Kidney glomerular epithelial cell (primary cell): ENCODE measurements around the gene NFATC4.
A peak's percentile ranks its signal among the peaks of the same experiment; 100 is the strongest.

Experiments
- DNase-seq: peaks from one replicate; lab custom pipeline; 2025; lab: John Stamatoyannopoulos, UW

Gene NFATC4

DNA sequence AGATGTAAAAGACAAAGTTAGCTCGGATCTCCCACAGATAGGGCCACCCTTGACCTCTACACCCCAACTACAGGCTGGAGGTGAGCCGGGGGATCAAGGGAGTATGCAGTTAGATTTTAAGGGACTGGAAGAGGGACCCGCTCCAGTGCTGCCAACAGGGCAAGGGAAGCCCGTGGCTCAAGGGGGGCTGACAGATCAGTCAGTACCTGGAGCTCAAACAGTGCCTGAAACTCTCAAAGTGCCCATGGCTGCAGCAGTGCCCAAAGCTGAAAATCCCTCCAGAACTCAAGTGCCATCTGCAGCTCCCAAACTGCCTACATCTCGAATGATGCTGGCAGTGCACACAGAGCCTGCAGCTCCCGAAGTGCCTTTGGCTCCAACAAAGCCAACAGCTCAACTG, 41.2 kb downstream of the NFATC4 start:
- no peak for DNase-seq

DNA sequence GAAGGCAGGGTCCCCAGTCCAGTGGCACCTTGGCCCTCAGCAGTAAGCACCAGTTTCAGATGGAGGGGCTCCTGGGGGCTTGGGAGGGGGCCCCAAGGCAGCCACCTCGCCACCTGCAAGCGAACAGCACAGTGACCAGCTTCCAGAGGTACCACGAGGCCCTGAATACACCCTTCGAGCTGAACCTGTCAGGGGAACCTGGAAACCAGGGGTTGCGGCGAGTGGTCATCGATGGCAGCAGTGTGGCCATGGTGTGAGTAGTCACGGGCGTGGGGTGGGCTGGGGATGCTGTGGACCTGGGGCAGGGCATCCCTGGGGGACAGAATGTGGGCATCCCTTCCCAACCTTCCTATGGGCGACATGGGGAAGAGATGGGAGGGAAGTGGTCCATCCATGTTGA, 42.0 kb downstream of the NFATC4 start:
- no peak for DNase-seq

DNA sequence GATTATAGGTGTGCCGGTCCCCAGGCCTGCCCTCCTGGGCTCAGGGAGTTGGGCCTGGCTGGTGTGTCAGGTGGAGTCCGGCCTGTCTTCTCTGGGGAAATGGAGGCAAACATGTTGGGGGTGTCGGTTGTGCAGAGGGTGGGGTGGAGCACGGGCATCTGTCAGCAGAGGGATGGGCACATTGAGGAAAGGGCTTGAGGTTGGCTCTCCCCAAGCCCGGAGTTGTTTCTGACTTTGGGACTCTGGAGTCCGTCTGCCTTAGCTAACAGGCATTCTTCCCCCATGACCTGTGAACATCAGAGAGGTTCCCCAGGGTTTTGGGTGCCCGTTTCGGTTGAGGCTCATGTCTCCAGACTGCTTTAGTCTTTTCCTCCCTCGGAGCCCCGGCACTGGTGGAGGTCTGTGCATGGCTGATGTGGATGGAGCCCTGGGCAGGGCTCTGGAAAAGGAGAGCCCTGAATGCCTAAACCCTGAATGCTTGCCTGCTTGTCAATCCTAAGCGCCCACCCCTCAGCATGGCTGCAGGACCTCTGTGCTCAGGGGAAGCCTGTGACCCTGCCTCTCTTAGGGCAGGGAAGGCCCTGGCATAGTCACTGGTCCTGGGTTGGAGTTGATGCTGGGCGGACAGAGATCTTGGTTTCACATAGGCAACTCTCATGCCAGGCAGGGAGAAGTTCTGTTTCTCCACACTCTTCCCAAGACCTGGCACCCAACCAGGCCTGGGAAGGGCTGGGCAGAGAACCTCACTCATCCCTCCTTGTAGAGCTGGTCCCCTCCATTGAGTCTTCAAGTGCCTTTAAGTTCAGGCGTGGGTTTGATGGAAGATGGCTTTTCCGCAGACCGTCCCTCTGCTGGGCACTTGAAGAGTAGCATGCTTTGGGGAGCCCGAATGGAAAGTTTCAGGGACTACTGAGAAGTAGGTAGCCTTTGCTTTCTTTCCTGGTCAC, 43.7 kb downstream of the NFATC4 start:
- DNase-seq: peak; percentile 21

DNA sequence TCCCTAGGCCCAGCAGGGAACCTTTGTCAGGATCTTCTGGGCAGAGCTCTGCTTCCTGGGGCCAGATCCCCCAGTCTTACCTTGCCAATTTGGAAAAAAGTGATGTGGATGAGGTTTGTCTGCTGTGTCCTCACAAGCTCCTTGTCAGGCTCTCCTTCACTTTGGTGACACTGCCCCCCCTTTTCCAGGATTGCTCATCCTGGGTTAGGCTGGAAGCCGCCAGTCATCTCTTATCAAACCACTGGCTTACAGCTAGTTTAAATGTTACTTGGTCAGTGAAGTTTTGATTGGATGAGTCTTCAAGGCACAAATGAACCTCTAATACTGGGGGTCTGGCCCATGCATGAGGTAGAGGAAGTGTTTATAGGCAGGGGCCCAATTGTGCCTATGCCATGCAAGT, 46.1 kb downstream of the NFATC4 start:
- DNase-seq: no peak

DNA sequence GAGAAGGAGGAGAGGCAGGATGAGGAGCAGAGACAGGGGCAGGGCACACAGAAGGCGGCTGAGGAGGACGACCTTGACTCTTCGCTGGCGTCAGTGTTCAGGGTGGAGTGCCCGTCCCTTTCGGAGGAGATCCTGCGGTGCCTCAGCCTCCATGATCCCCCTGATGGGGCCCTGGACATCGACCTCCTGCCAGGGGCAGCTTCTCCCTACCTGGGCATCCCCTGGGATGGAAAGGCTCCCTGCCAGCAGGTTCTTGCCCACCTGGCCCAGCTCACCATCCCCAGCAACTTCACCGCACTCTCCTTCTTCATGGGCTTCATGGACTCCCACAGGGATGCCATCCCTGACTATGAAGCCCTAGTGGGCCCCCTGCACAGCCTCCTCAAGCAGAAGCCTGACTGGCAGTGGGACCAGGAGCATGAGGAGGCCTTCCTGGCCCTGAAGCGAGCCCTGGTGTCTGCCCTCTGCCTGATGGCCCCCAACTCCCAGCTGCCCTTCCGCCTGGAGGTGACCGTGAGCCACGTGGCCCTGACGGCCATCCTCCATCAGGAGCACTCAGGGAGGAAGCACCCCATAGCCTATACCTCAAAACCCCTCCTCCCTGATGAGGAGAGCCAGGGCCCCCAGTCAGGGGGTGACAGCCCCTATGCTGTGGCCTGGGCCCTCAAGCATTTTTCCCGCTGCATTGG, 46.9 kb downstream of the NFATC4 start:
- DNase-seq: no peak

DNA sequence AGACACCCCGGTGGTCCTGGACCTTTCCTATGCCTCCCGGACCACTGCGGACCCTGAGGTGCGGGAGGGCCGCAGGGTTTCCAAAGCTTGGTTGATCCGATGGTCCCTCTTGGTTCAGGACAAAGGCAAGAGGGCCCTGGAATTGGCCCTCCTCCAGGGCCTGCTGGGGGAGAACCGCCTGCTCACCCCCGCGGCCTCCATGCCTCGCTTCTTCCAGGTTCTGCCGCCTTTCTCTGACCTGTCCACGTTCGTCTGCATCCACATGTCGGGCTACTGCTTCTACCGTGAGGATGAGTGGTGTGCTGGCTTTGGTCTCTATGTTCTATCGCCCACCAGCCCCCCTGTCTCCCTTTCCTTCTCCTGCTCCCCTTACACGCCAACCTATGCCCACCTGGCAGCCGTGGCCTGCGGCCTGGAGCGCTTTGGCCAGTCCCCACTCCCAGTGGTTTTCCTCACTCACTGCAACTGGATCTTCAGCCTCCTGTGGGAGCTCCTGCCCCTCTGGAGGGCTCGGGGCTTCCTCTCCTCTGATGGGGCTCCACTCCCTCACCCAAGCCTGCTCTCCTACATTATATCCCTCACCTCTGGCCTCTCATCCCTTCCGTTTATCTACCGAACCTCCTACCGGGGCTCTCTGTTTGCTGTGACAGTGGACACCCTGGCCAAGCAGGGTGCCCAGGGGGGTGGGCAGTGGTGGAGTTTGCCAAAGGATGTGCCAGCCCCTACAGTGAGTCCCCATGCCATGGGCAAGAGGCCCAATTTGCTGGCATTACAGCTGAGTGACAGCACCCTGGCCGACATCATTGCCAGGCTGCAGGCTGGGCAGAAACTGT, 47.7 kb downstream of the NFATC4 start:
- DNase-seq: no peak

DNA sequence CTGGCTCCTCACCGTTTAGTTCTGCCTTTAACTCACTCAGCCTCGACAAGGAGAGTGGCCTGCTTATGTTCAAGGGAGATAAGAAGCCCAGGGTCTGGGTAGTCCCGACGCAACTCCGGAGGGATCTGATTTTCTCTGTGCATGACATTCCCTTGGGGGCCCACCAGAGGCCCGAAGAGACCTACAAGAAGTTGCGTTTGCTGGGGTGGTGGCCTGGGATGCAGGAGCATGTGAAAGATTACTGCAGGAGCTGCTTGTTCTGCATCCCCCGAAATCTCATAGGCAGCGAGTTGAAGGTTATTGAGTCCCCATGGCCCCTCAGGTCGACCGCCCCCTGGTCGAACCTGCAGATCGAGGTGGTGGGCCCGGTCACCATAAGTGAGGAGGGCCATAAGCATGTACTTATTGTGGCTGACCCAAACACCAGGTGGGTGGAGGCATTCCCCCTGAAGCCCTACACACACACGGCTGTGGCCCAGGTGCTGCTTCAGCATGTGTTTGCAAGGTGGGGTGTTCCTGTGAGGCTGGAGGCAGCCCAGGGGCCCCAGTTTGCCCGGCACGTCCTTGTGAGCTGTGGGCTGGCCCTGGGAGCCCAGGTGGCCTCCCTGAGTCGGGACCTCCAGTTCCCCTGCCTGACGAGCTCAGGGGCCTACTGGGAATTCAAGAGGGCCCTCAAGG, 48.4 kb downstream of the NFATC4 start:
- no peak for DNase-seq

DNA sequence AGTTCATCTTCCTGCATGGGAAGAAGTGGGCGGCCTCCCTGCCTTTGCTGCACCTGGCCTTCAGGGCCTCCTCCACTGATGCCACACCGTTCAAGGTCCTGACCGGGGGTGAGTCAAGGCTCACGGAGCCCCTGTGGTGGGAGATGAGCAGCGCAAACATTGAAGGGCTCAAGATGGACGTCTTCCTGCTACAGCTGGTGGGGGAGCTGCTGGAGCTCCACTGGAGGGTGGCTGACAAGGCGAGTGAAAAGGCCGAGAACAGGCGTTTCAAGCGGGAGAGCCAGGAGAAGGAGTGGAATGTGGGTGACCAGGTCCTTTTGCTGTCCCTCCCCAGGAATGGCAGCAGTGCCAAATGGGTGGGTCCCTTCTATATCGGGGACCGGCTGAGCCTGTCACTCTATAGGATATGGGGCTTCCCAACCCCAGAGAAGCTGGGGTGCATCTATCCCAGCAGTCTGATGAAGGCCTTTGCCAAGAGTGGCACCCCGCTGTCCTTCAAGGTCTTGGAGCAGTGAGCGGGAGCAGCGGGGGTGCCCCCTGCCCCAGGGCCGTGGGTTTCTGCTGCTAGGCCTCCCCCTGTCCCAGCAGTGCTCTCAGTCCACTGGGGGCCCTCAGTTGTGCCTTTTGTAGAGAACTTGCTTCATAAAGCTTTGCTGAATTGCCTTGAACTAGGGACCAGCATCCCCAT, 49.1 kb downstream of the NFATC4 start:
- no peak for DNase-seq

DNA sequence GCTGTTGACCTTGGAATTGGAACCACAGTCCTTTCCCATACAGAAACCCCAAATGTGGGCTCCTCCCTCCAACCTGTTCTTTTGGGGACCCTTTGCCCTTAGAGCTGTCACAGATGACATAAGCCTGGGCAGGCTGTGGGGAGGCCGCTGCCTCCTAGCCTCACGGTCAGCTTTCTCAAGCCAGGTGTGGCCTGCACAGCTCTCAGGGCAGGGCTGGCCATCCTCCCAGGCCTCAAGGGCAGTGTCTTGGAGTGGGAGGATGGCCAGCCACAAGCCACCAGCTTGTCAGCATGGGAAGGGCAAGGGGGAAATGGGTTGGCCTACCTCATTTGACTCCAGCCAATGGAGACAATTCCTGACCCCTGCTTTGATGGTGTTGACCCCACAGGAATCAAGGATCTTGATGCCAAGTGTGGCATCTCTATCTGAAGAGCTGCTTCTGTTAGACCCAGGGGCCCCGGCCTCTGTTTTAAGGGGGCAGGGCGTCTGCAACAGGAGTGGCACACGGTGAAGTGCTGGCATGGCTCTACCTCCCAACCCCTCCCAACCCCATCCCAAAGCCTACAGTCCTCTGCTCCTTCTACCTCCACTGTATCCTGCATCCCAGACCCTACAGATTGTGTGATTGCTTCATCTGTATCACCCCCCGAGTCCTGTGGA, 50.0 kb downstream of the NFATC4 start:
- no peak for DNase-seq

DNA sequence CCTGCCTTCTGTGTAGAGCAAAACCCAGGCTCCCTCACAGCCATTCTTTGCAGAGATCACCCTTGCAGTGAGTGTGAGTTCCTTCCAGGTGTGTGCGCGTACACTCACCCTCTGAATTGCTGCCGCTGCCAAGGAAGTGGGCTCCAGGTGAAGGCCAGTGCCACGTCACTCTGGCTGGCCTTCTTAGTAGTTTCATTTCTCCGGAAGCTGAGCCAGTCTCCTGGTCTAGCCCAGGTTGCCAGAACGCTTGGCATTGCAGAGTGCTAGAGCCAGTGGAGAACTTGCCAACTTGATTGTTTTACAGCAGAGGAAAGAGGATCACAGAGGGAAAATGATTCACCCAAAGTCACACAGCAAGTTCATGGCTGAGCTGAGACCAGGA, 50.5 kb downstream of the NFATC4 start:
- DNase-seq: no peak

DNA sequence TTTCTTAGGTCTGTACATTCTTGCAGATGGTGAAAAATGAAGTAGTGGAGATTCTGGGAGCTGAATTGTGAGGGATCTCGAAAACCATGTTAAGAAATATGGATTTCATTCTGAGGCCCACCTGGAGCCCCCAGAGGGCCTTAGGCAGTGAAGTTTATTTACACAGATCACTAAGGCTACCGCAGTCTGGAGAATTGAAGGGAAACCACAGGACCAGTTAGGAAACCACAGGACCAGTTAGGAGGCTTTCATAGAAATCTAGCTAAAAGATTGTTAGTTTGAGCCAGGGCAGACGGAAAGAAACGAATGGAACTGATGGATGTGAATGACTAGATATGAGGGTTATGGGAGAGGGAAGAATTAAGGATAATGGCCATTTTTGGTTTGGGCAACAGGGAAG, 54.3 kb downstream of the NFATC4 start:
- no peak for DNase-seq

DNA sequence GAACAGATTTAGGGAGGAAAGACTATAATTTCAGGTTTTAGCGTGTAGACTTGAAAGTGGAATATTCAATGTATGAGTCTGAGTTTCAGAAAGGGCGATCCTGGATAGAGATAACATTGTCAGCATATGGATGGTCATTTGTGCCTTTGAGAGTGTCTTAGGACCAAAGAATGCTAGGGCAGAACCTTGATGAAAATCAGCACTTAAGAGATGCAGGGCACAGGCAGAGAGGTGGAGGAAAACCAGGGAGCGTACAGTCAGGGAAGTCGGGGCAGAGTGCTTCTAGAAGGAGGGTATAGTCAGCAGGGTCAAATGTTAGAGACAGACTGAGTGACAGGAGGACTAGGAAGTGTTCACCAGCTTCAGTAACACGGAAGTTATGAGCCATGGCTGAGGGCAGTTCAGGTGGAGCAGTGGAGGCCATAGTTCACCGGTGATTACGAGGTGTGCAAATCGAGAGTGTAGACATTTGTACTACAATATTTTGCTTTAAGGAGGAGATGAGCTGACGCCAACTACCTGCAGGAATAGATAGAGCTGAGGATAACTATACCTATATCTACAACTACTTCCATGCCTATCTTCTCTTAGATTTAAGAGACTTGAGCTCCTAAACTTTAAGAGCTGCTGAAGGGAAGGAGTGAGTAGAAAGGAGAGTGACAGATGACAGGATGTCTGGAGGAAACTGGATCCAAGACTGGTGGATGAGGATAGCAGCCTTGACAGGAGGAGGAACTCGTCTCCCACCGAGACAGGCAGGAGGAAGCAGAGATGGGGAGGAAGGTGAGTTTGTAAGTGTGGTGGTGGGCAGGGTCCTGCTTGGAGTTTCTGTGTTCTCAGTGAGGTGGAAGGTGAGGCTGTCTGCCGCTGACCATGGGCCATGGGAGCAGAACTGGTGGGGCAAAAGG, 55.0 kb downstream of the NFATC4 start:
- no peak for DNase-seq

DNA sequence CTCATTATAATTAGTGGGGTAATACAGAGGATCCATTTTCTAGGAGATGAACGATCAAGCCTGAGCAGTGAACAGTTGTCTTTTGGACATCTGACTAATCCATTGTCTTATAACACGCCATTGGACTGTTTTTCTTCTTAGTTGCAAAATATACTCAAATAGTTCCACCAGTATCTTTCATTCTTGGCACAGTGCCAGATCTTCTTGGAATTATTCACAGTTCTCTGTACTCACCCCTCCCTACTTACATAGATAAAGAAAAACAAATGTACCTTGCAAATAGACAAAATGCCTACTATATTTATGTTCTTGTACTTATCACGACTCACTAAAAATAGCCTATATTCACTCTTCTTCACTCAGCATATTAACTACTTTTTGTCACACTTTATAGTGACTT, 57.7 kb downstream of the NFATC4 start:
- peak; percentile 56 for DNase-seq

DNA sequence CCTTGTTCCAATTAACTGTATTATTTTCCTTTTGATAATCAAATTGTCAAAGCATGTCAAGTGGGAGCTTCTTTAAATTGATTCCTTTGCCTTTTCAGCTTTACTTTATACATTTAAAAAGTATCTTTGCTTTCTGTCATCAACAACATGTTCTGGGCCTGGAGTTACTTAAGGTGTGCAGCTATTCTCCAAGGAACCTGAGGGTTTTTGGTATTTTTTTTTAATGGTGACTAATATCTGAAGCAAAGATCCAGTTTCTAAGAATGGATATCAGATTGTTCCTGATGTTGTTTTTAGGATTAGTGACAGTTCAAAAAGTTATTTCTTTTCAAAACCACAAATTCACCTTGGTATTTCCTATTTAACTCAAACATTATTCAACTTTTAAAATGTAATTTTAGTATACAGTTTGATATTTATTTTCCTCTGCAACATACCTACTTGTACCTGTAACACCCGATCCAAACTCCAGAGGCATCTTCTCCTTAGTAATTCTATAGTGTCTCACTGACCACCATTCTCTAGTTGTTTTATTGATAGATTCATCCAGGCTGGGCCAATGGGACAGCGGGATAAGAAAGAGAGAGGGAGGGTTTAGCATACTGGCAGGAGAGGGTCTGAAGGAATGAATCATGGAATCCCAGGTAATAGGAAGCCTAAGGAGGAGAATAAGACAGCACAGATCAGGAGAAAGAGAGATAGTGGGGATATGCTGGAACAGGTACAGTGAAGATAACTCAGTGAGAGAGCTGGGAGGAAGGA, 58.3 kb downstream of the NFATC4 start:
- DNase-seq: no peak

DNA sequence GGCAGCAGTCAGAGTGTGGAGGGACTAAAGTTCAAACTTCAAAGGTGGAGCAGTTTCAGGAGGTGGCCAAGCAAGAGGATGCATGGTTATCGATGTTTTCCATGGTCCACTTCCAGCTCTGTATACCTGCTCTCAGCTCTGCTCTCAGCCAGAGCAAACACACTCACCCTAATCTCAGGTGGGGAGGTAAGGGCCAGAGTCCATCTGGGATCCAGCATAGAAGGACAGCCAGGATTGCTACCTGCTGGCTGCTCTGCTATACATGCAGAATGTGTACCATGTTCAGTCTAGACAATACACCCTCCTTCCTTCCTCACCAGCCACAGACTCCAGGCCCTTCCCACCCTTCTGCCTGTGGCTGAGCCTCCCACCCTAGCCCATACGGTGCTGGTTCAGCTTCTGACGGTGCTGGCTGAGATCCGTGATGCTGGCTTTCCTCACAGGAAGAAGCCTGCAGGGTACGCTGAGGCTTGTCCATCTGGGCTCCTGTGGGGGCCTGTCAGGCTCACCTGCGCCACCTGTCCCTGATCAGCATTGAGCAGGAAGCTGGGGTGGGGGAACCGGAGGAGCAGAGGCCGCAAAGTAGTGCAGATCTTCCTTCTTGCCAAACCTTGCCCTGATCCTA, 59.0 kb downstream of the NFATC4 start:
- no peak for DNase-seq

DNA sequence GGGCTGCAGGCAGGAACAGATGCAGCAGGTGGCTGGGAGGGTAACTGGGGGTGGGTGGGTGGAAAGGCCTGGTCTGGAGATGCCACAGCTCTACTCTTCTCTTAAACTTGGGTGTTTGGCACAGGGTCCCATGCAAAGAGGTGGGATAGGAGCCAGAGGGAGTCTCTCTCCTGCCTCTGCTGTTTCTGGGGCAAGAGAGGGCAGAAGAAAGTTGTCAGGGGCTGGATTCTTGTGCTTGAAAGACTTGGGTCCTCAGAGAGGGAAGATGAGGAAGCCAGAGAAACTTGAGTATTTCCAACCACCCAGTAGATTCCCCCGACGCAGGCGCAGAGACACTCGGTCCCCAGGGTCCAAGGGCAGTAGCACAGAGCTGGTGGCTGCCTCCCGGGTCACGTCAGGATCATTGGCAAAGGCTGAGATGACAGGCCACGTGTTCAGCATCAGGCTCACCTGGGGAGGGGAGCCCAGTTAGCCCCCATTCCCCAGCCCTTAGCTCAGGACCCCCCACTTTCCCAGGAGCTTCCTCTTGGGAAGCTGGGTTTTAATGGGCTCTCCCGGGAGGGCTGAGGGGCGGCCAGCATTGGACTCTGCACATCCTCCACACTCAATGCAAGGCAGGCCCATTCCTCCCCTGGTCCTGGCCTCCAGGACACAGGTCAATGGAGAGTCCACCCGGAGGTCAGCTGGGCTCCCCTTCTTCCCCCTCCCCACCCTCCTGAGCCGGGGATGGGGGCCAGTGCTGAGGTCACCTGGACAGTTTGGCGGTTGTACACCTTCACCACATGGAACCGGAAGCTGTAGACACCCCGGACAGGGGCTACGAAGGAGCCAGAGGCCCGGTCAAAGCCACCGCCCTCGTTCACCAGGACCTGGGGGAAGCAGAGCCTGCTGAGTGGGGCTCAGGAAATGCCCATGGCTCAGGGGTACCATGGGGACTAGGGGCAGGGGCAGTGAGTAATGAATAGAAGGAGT, 59.8 kb downstream of the NFATC4 start:
- no peak for DNase-seq
